Eye (tissue), 1 donor: Measurements from ENCODE around the gene SLC43A2.

Experiments used
- DNase-seq: peaks from one replicate; pipeline ENCODE4 v3.0.0-alpha.2; 2015

Gene SLC43A2

GRCh38 chr17:1560858-1561355, 67.7 kb downstream of the SLC43A2 start:
- no peak for DNase-seq

- DNase-seq, result no peak
Measured at GRCh38 chr17:1560101-1560857, 68.4 kb downstream of the SLC43A2 start.

GRCh38 chr17:1559047-1560043, 69.3 kb downstream of the SLC43A2 start:
- DNase-seq, result peak; percentile 55

GRCh38 chr17:1558401-1558800, 70.2 kb downstream of the SLC43A2 start:
- DNase-seq, result no peak

- DNase-seq, result no peak
Measured at GRCh38 chr17:1557355-1558095, 71.1 kb downstream of the SLC43A2 start.

GRCh38 chr17:1555651-1556471, 72.8 kb downstream of the SLC43A2 start:
- DNase-seq, result no peak

- no peak for DNase-seq
Measured at GRCh38 chr17:1554751-1555540, 73.7 kb downstream of the SLC43A2 start.

- DNase-seq, result no peak
Measured at GRCh38 chr17:1553354-1554266, 75.0 kb downstream of the SLC43A2 start.

GRCh38 chr17:1552932-1553331, 75.7 kb downstream of the SLC43A2 start:
- no peak for DNase-seq

- no peak for DNase-seq
Measured at GRCh38 chr17:1551741-1552140, 76.9 kb downstream of the SLC43A2 start.

- no peak for DNase-seq
Measured at GRCh38 chr17:1548032-1548431, 80.6 kb downstream of the SLC43A2 start.

- DNase-seq, result no peak
Measured at GRCh38 chr17:1546292-1546922, 82.2 kb downstream of the SLC43A2 start.

- no peak for DNase-seq
Measured at GRCh38 chr17:1545618-1546017, 83.0 kb downstream of the SLC43A2 start.

- no peak for DNase-seq
Measured at GRCh38 chr17:1542316-1542715, 86.3 kb downstream of the SLC43A2 start.

GRCh38 chr17:1541367-1541904, 87.2 kb downstream of the SLC43A2 start:
- DNase-seq, result no peak

- no peak for DNase-seq
Measured at GRCh38 chr17:1539811-1540210, 88.8 kb downstream of the SLC43A2 start.

GRCh38 chr17:1535737-1536136, 92.9 kb downstream of the SLC43A2 start:
- no peak for DNase-seq

GRCh38 chr17:1533661-1534325, 94.8 kb downstream of the SLC43A2 start:
- no peak for DNase-seq
